Loucy (cell line): ENCODE results near the gene CACNA1D.

ENCODE experiments used
- H2AFZ ChIP-seq: fragments of 200-600 bp; sonication (generic); 2 replicates; pipeline ENCODE4 v1.6.0; 2016; ENCODE audit warnings: antibody characterized with exemption, mild to moderate bottlenecking, low read length, moderate library complexity
- H3F3A ChIP-seq: fragments of 200-600 bp; 2 replicates; pipeline ENCODE4 v1.6.0; 2016; ENCODE audit warnings: antibody characterized with exemption, low read depth, mild to moderate bottlenecking
- H3K27me3 ChIP-seq: fragments of 200-600 bp; sonication (generic); 2 replicates; pipeline ENCODE4 v1.6.1; 2014; ENCODE audit warnings: low read length, mild to moderate bottlenecking; ENCODE audit not compliant: insufficient read depth, poor library complexity, severe bottlenecking
- H3K36me3 ChIP-seq: fragments of 200-600 bp; sonication (generic); 2 replicates; pipeline ENCODE4 v1.6.1; 2016; ENCODE audit warnings: low read length; ENCODE audit not compliant: insufficient read depth
- H3K4me1 ChIP-seq: fragments of 200-600 bp; sonication (generic); 2 replicates; pipeline ENCODE4 v1.5.1; 2014; ENCODE audit warnings: low read length, mild to moderate bottlenecking; ENCODE audit not compliant: insufficient read depth, poor library complexity, severe bottlenecking
- H3K4me2 ChIP-seq: fragments of 200-600 bp; sonication (generic); 2 replicates; pipeline ENCODE4 v1.6.0; 2014; ENCODE audit warnings: antibody characterized with exemption, low read length, low read depth, mild to moderate bottlenecking; ENCODE audit not compliant: poor library complexity, severe bottlenecking
- H3K4me3 ChIP-seq: fragments of 200-600 bp; sonication (generic); 2 replicates; pipeline ENCODE4 v1.5.1; 2014; ENCODE audit warnings: low read length, mild to moderate bottlenecking, mixed read lengths; ENCODE audit not compliant: poor library complexity, severe bottlenecking
- H3K79me2 ChIP-seq: fragments of 200-600 bp; sonication (generic); 2 replicates; pipeline ENCODE4 v1.6.1; 2014; ENCODE audit warnings: low read length; ENCODE audit not compliant: insufficient read depth
- H3K9ac ChIP-seq: fragments of 200-600 bp; sonication (generic); 2 replicates; pipeline ENCODE4 v1.6.0; 2014; ENCODE audit warnings: mild to moderate bottlenecking, low read depth, low read length, moderate library complexity; ENCODE audit not compliant: poor library complexity, severe bottlenecking
- H3K9me2 ChIP-seq: fragments of 200-600 bp; sonication (generic); replicated peaks from 2 replicates; pipeline ENCODE4 v1.6.1; 2016; ENCODE audit warnings: low read depth, low read length, mixed read lengths
- H3K9me3 ChIP-seq: fragments of 200-600 bp; sonication (generic); 2 replicates; pipeline ENCODE4 v1.6.1; 2014; ENCODE audit warnings: mild to moderate bottlenecking, antibody characterized with exemption, low read length, low read depth; ENCODE audit not compliant: insufficient read depth
- H4K20me1 ChIP-seq: fragments of 200-600 bp; sonication (generic); 2 replicates; pipeline ENCODE4 v1.6.0; 2014; ENCODE audit warnings: antibody characterized with exemption, low read length, mild to moderate bottlenecking; ENCODE audit not compliant: insufficient read depth, poor library complexity, severe bottlenecking
- CTCF ChIP-seq: fragments of 200-600 bp; sonication (generic); conservative IDR thresholded peaks from 2 replicates; pipeline ENCODE4 v1.5.1; 2014; ENCODE audit warnings: mild to moderate bottlenecking, antibody characterized with exemption, low read length
- EZH2phosphoT487 ChIP-seq: fragments of 200-600 bp; IDR thresholded peaks from 2 replicates; pipeline ENCODE4 v1.6.1; 2018; ENCODE audit warnings: antibody characterized with exemption, mild to moderate bottlenecking, moderate library complexity, borderline replicate concordance

CACNA1D gene

GRCh38 chr3:53534216-53534615 is 39.8 kb downstream of the CACNA1D start:
- no peak overlapping the region for H3K4me2 ChIP-seq
- H3F3A ChIP-seq = no peaks in the 10 kb centered on the region
- H3K79me2 ChIP-seq = no peaks in the 10 kb centered on the region
- H3K36me3 ChIP-seq = no peaks in the 10 kb centered on the region
- no peak for TF ChIP-seq CTCF
- no peak for TF ChIP-seq EZH2phosphoT487
- no peaks in the 10 kb centered on the region for H3K4me1 ChIP-seq
- H3K9me2 ChIP-seq = no peaks in the 10 kb centered on the region
- no peak overlapping the region for H2AFZ ChIP-seq
- H3K4me3 ChIP-seq = no peak overlapping the region
- no peaks in the 10 kb centered on the region for H3K27me3 ChIP-seq
- H3K9me3 ChIP-seq = no peaks in the 10 kb centered on the region
- H4K20me1 ChIP-seq = no peaks in the 10 kb centered on the region
- H3K9ac ChIP-seq = no peak overlapping the region

- no peaks in the 10 kb centered on the region for H3K27me3 ChIP-seq
- H3F3A ChIP-seq = no peaks in the 10 kb centered on the region
- H3K4me1 ChIP-seq = no peaks in the 10 kb centered on the region
- no peak overlapping the region for H3K4me2 ChIP-seq
- H3K9me2 ChIP-seq = no peaks in the 10 kb centered on the region
- H3K9ac ChIP-seq = no peak overlapping the region
- H2AFZ ChIP-seq = no peak overlapping the region
- TF ChIP-seq EZH2phosphoT487 = no peak
- no peak for TF ChIP-seq CTCF
- no peaks in the 10 kb centered on the region for H3K9me3 ChIP-seq
- no peaks in the 10 kb centered on the region for H3K79me2 ChIP-seq
- no peaks in the 10 kb centered on the region for H3K36me3 ChIP-seq
- H3K4me3 ChIP-seq = no peak overlapping the region
- H4K20me1 ChIP-seq = no peaks in the 10 kb centered on the region
Observed at GRCh38 chr3:53534676-53535400, 40.4 kb downstream of the CACNA1D start.

GRCh38 chr3:53536282-53536681 is 41.9 kb downstream of the CACNA1D start:
- no peaks in the 10 kb centered on the region for H3K79me2 ChIP-seq
- TF ChIP-seq CTCF (no peak), EZH2phosphoT487 (no peak)
- H3K4me1 ChIP-seq = no peaks in the 10 kb centered on the region
- H3K9ac ChIP-seq = no peak overlapping the region
- no peaks in the 10 kb centered on the region for H3K27me3 ChIP-seq
- H3K9me3 ChIP-seq = no peaks in the 10 kb centered on the region
- no peaks in the 10 kb centered on the region for H3K9me2 ChIP-seq
- no peak overlapping the region for H2AFZ ChIP-seq
- no peak overlapping the region for H3K4me3 ChIP-seq
- H3K4me2 ChIP-seq = no peak overlapping the region
- H3F3A ChIP-seq = no peaks in the 10 kb centered on the region
- H3K36me3 ChIP-seq = no peaks in the 10 kb centered on the region
- no peaks in the 10 kb centered on the region for H4K20me1 ChIP-seq
